HG03103 (cell line): ENCODE measurements around the gene PBX3.
"Not testable (repeated sequence)": the region's sequence is repeated elsewhere in the genome, so short reads cannot be mapped to it uniquely, and the experiment has no call there.

ENCODE experiments used
- ATAC-seq: cut with Tn5 transposase; IDR thresholded peaks from one replicate; pipeline ENCODE4 v1.9.1; 2021; ENCODE audit warnings: low read depth; ENCODE audit not compliant: unreplicated experiment

The PBX3 gene

DNA sequence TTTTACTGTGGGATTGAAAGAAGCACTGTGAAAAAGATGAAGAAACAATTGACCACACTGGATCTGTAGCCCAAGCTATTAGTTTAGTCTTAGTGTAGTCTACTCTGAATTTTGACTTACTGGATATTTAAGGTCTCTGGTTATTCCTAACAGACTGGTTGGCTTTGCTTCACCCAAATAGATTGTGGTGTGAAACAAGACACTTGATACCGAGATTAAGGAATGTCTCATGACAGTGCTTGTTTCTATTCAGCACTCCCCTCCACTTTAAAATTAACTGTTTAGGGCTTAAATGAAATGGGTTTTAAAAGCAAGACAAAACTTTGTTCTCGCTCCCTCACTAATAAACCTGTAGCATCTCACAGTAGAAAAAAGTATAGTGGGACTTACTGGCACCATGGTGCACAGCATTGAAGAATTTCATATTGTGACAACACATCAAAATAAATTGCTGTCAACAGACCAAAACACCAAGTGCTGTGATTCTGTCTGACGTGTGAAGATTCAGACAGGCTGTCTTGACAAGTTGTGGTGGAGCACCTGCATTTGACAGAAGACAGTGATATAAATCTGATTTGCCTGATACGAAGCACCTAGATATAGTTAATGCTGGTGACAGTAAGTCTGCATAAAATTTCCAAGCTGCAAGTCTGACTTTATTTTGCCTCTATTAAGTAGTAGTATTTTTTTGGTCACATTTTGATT, 73.1 kb downstream of the PBX3 start:
- no peak for ATAC-seq

- ATAC-seq, result peak; percentile 47
These were observed 73.9 kb downstream of the PBX3 start for GRCh38 chr9:125821078-125821477.

DNA sequence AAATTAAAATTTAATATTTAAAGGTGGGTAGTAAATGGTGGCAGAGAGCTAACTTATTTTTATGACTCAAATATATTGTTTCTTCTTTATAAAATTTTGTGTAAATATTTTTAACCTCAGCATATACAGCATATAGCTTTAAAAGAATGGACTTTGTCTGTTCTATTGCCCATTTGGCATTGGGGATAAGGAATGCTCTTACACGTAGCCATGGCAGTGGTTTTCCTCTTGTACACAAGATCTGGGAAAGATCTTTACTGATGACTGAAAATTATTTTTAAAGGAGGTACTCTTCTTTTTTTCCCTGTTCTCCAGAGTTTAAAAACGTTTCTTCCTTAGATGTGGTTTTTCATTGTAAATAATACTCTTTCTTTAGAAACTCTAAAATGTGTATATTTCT, 75.0 kb downstream of the PBX3 start:
- ATAC-seq, result no peak

- no peak for ATAC-seq
These were observed 75.7 kb downstream of the PBX3 start for GRCh38 chr9:125822902-125823301.

GRCh38 chr9:125823874-125824406, 76.8 kb downstream of the PBX3 start:
- ATAC-seq, result not testable (repeated sequence)

DNA sequence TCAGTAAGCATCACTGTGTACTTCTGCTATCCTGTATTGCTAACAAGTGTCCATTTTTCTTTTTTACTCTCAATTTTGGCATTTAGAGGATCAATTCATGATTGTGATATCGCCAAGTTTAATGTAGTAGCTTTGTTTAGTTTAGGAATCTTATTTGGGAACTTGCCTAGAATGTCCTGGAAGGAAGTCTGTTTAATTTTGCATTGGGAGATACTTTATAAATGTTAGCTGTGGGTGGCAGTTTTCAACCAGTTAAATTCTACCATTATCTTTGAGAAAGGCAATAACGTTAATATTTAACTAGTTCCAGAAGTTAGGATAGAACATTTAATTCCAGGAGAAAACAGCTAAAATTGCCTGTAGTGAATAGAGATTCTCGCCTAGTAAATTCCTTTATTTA, 78.6 kb downstream of the PBX3 start:
- no peak for ATAC-seq

DNA sequence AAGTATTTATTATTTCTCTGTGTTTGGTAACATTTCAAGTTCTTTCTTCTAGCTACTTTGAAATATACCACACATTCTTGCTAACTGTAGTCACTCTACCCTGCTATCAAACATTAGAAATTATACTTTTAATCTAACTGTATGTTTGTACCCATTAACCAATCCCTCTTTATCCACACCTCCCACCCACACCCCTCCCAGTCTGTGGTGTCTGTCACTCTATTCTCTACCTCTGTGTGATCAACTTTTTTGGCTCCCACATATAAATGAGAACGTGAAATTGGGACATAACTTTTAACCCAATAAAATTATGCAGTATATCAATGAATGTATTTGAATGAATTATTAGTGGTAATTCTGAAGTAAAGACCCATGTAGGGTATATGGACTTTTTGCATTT, 79.7 kb downstream of the PBX3 start:
- no peak for ATAC-seq

GRCh38 chr9:125829743-125830142, 82.6 kb downstream of the PBX3 start:
- ATAC-seq, result no peak

DNA sequence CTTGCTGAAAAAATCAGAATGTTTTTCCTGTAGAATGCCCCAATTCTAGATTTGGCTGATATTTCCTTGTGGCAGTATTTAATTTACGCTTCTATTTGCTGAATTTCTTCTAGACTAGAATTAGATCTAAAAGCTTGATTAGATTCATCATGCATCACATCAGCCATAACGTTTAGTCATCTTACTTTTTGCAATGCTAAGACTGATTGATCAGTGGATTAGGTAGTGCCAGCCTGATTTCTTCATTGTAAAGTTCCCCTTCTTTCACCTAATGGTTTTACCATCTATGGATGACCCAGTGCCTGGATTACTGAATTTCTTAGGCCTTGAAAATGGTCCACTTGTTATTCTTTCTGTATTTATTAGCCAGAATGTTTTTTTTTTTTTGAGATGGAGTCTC, 83.9 kb downstream of the PBX3 start:
- ATAC-seq, result no peak

DNA sequence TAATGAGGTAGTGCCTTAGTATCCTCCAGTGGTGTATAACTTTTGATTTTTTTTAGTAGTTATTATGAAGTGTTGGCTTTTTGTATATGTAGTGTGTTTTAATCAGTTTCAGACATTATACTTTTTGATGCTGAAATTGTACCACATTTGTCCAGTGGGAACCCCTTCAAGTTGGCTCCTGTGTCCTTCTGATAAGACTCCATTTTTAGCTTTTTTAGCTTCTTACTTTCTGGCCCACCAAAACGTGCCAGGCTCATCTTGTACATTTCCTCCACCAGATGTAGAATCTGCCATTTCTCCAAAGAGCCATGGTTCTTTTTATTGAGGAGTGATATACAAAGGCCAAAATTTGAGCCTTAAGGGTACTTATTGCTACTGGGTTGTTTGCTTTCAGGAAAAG, 84.4 kb downstream of the PBX3 start:
- ATAC-seq, result no peak

DNA sequence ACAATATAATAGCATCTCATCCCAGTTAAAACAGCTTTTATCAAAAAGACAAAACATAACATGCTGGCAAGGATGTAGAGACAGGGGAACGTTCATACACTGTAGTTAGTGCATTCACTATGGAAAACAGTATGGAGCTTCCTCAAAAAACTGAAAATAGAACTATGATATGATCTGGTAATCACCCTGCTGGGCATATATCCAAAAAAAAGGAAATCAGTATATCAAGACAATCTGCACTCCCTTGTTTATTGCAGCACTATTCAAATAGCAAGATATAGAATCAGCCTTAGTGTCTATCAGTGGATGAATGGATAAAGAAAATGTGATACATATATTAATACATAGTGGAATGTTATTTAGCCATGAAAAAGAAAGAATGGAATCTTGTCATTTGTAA, 88.5 kb downstream of the PBX3 start:
- no peak for ATAC-seq

DNA sequence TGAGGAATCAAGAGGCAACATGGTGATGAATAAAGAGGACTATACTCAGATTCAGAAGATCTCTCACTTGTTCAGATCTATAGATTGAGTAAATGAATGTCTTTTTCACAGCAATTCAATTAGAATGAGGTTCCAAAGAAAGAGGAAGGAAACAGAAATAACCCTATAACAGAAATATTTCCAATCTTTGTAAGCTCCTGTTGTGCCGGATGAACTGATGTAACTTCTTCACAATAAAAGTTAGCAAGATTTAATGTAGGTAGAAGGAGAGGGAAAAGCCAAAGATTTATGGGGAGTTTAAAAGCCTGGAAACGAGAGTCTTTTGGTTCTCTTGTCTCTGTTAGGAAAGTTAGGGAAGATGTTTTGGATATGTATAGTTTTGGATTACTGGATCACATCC, 92.1 kb downstream of the PBX3 start:
- ATAC-seq, result no peak

DNA sequence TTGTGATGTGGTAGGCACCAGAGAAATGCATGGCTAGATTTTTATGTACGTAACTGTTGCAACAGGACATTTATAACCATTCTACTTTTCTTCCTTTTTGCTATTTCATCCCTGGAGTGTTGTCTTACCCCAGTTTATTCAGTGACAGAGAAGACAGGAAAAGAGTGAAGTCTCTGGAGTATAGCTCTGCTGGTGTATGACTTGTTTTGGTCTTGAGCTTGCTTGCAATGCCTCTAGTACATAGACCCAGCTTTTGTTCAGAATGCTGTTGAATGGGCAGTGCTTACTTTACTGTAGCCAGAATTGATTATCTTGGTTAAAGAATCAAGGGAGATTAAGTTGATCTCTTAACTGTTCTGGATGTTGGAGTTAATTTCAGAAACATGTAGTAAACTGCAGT, 94.3 kb downstream of the PBX3 start:
- no peak for ATAC-seq

GRCh38 chr9:125842242-125842641, 95.1 kb downstream of the PBX3 start:
- no peak for ATAC-seq

DNA sequence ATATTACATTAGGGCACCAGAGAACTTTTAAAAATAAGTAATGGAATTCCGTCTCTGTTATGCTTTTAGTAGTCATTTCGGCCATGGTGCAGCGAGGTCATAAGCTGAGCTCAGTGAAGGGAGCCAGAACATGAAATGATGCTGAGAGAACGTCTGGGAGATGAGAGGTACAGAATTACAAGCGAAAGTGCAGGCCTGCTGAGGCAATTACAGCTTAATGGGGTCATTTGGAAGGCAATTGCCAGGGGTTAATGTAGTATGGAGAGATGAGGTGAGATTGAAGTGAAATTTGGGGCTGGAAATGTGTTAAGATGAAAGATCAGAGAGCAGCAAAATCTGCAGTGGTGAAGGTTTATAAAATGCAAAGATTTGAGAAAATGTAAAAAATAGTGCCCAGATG, 96.5 kb downstream of the PBX3 start:
- no peak for ATAC-seq

DNA sequence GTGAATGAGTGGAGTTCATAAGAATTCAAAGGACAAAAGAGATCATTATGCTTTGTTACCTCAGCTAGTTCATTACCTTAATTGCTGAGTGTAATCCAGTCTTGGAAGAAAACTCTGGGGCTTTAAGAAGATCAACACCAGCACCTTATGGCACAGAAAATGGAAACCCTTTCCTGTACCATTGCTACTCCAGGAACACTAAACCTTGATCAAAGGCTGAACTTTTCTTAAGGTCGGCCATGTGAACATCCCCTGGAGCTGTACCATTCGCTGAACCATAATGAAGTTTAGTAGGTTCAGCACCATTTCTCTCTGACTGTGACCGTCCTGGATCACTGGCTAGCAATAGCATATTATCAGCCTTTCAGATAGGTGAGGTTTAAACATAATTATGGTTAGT, 97.4 kb downstream of the PBX3 start:
- no peak for ATAC-seq

GRCh38 chr9:125845271-125845808, 98.2 kb downstream of the PBX3 start:
- ATAC-seq, result no peak

DNA sequence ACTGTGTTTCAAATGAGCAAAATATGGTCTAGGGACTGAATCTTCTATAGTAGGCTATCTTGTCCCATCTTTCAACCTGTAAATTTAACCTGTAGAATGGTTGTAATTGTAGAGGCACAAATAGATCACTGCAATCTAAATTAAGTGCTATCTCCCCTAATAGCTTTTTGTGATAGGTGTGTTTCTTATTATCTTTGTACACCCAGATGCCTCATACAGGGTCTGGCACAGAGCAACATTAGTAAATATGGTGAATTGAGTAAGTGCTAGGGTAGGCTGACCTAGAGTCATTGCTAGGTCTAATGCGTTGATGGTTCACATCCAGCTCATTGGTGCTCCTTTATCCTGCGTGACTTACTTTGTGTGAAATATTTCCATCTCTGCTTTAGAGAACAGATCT, 100.6 kb downstream of the PBX3 start:
- ATAC-seq, result no peak

- no peak for ATAC-seq
These were observed 103.0 kb downstream of the PBX3 start for GRCh38 chr9:125850106-125850632.

DNA sequence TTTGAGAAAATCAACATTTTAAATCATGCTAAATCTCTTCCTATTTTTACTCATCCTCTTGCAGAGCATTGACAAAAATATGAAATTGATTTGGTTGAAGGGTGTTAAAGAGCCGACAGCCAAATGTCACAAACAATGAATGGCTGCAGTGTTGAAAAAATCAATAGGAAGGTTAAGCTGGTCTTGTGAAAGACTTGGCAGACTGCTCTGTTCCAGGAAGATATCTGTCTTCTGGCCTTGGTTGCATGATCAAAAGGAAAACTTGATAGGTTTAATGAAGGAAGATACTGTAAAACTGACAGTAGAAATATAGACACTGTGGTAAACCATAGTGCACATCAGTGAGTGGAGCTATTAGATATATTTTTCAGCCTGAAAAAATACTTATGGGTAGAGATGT, 103.6 kb downstream of the PBX3 start:
- ATAC-seq, result no peak

DNA sequence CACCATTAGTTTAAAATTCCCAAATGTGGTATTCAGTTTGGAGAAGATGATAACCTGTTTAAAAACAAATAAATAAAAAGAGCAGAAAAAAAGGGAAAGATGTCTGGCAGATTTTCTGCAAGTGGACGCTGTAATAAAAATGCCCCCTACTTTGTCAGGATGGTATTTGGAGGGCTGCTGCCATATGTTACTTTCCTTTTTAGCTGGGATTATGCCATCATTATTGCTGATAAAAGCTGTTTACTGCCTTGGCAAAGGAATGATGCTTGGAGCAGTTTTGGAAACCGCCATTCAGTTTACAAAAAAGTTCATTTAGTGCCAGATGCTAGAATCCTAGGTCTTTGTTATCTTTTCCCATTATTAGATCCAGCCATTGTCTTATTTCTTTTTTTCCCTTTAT, 104.8 kb downstream of the PBX3 start:
- no peak for ATAC-seq

GRCh38 chr9:125852386-125852785, 105.2 kb downstream of the PBX3 start:
- ATAC-seq, result no peak
